HG03342 (cell line): ENCODE data around the gene ZFP14.
"Not testable (repeated sequence)": the region's sequence is repeated elsewhere in the genome, so short reads cannot be mapped to it uniquely, and the experiment has no call there.

Source experiments
- ATAC-seq: cut with Tn5 transposase; IDR thresholded peaks from one replicate; pipeline ENCODE4 v1.9.1; 2021; ENCODE audit warnings: mild to moderate bottlenecking, moderate library complexity; ENCODE audit not compliant: unreplicated experiment

ZFP14 gene

GRCh38 chr19:36331353-36332228, 47.4 kb downstream of the ZFP14 start:
- peak; percentile 58 for ATAC-seq

- ATAC-seq = no peak
These were observed 48.8 kb downstream of the ZFP14 start for GRCh38 chr19:36330216-36330615.

- ATAC-seq = not testable (repeated sequence)
These were observed 49.5 kb downstream of the ZFP14 start for GRCh38 chr19:36329534-36329933.

- not testable (repeated sequence) for ATAC-seq
These were observed 52.4 kb downstream of the ZFP14 start for GRCh38 chr19:36326649-36327048.

- not testable (repeated sequence) for ATAC-seq
These were observed 63.8 kb downstream of the ZFP14 start for GRCh38 chr19:36315164-36315563.

GRCh38 chr19:36314053-36314452, 64.9 kb downstream of the ZFP14 start:
- not testable (repeated sequence) for ATAC-seq

- not testable (repeated sequence) for ATAC-seq
These were observed 67.8 kb downstream of the ZFP14 start for GRCh38 chr19:36311098-36311760.

- not testable (repeated sequence) for ATAC-seq
These were observed 68.5 kb downstream of the ZFP14 start for GRCh38 chr19:36310416-36310990.

GRCh38 chr19:36309759-36310158, 69.2 kb downstream of the ZFP14 start:
- ATAC-seq = not testable (repeated sequence)

- not testable (repeated sequence) for ATAC-seq
These were observed 69.7 kb downstream of the ZFP14 start for GRCh38 chr19:36309309-36309708.

GRCh38 chr19:36292317-36292716, 86.7 kb downstream of the ZFP14 start:
- not testable (repeated sequence) for ATAC-seq
